Endodermal cell (in vitro differentiated cells): ENCODE measurements around the gene TMEM108. TPM values are rescaled to one million over a fixed set of nuclear protein-coding genes. Genes with fewer than 3 reads are reported as not detected.

ENCODE experiments used
- DNase-seq: peaks from one replicate; pipeline ENCODE4 v3.0.0-alpha.2; 2017
- H3K27ac ChIP-seq: 2 replicates; pipeline ENCODE4 v1.5.1; 2013; ENCODE audit warnings: mild to moderate bottlenecking, low read depth, low read length, moderate library complexity
- H3K27me3 ChIP-seq: 2 replicates; pipeline ENCODE4 v1.6.1; 2013; ENCODE audit warnings: mild to moderate bottlenecking, low read length, moderate library complexity; ENCODE audit not compliant: insufficient read depth, control insufficient read depth, poor library complexity, severe bottlenecking
- H3K36me3 ChIP-seq: 2 replicates; pipeline ENCODE4 v1.7.0; 2013; ENCODE audit warnings: mild to moderate bottlenecking, low read length, moderate library complexity; ENCODE audit not compliant: control insufficient read depth, insufficient read depth
- H3K4me1 ChIP-seq: one replicate; pipeline ENCODE4 v1.7.0; 2013; ENCODE audit warnings: low read length; ENCODE audit not compliant: control insufficient read depth, insufficient read depth
- H3K4me3 ChIP-seq: 2 replicates; pipeline ENCODE4 v1.5.1; 2013; ENCODE audit warnings: mild to moderate bottlenecking, low read length, moderate library complexity
- H3K9ac ChIP-seq: 2 replicates; pipeline ENCODE4 v1.6.1; 2013; ENCODE audit warnings: mild to moderate bottlenecking, low read length, moderate library complexity; ENCODE audit not compliant: poor library complexity, severe bottlenecking; ENCODE audit errors: extremely low read depth
- H3K9me3 ChIP-seq: 2 replicates; pipeline ENCODE4 v1.6.1; 2013; ENCODE audit warnings: mild to moderate bottlenecking, low read length, moderate library complexity; ENCODE audit not compliant: control insufficient read depth
- H3K27ac Mint-ChIP-seq: 2 replicates; pipeline ENCODE4 v1.8.0; 2020; ENCODE audit warnings: mixed read lengths
- H3K27me3 Mint-ChIP-seq: 2 replicates; pipeline ENCODE4 v1.8.0; 2021; ENCODE audit warnings: mild to moderate bottlenecking, mixed read lengths; ENCODE audit not compliant: insufficient read depth
- H3K36me3 Mint-ChIP-seq: 2 replicates; pipeline ENCODE4 v1.8.0; 2020; ENCODE audit warnings: low read depth, mixed read lengths
- H3K4me1 Mint-ChIP-seq: 2 replicates; pipeline ENCODE4 v1.8.0; 2020; ENCODE audit warnings: mixed read lengths
- H3K4me3 Mint-ChIP-seq: 2 replicates; pipeline ENCODE4 v1.8.0; 2020; ENCODE audit warnings: mild to moderate bottlenecking, moderate library complexity, mixed read lengths
- H3K9me3 Mint-ChIP-seq: 2 replicates; pipeline ENCODE4 v1.8.0; 2020; ENCODE audit warnings: mild to moderate bottlenecking, mixed read lengths
- WGBS, 2 experiments: methylation state at CpG; one replicate each; pipeline versions ENCODE4 v1.1.5 to v1.1.7; 2013; ENCODE audit warnings: missing lambda C conversion rate in 2 of 2, mixed read lengths in 1 of 2; ENCODE audit not compliant: insufficient coverage in 1 of 2, insufficient read length in 1 of 2; 5-methylcytosine and 5-hydroxymethylcytosine counted together
- total RNA-seq, 2 donors: library from RNA; stranded (reverse); fragmentation: NEBNext Ultra II Directional in 1 of 2; extraction: Animal tissue kit (Norgen Biotek cat#: 25700) in 1 of 2; gene quantifications; 2 replicates in 1 of 2; 3 replicates in 1 of 2; pipeline ENCODE4 v1.2.1, GENCODE V29; 2021
- TF ChIP-seq, protein P1 (sequence below): fragments of 200-600 bp; sonication (generic); conservative IDR thresholded peaks from 2 replicates; pipeline ENCODE4 v1.5.0; 2021; ENCODE audit warnings: antibody characterized with exemption, mild to moderate bottlenecking

Gene TMEM108
- total RNA-seq, 2 donors from 2014 or later, result 4.8 to 7.9 TPM

- DNase-seq, result no peak
- Mint-ChIP-seq H3K4me1 (peaks cover 5% of the 10 kb centered on the region), H3K27ac (no peak overlapping the region), H3K36me3 (no peaks in the 10 kb centered on the region), H3K9me3 (no peaks in the 10 kb centered on the region), H3K27me3 (no peaks in the 10 kb centered on the region), H3K4me3 (no peak overlapping the region)
- Histone ChIP-seq H3K4me3 (no peak overlapping the region), H3K9me3 (no peaks in the 10 kb centered on the region), H3K4me1 (peaks cover 3% of the 10 kb centered on the region), H3K36me3 (no peaks in the 10 kb centered on the region), H3K27me3 (no peaks in the 10 kb centered on the region), H3K27ac (no peak overlapping the region), H3K9ac (no peak overlapping the region)
- TF ChIP-seq, protein P1, sequence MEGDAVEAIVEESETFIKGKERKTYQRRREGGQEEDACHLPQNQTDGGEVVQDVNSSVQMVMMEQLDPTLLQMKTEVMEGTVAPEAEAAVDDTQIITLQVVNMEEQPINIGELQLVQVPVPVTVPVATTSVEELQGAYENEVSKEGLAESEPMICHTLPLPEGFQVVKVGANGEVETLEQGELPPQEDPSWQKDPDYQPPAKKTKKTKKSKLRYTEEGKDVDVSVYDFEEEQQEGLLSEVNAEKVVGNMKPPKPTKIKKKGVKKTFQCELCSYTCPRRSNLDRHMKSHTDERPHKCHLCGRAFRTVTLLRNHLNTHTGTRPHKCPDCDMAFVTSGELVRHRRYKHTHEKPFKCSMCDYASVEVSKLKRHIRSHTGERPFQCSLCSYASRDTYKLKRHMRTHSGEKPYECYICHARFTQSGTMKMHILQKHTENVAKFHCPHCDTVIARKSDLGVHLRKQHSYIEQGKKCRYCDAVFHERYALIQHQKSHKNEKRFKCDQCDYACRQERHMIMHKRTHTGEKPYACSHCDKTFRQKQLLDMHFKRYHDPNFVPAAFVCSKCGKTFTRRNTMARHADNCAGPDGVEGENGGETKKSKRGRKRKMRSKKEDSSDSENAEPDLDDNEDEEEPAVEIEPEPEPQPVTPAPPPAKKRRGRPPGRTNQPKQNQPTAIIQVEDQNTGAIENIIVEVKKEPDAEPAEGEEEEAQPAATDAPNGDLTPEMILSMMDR, result no peak
Observed at GRCh38 chr3:133246773-133247172, 208.6 kb downstream of the TMEM108 start.

DNA sequence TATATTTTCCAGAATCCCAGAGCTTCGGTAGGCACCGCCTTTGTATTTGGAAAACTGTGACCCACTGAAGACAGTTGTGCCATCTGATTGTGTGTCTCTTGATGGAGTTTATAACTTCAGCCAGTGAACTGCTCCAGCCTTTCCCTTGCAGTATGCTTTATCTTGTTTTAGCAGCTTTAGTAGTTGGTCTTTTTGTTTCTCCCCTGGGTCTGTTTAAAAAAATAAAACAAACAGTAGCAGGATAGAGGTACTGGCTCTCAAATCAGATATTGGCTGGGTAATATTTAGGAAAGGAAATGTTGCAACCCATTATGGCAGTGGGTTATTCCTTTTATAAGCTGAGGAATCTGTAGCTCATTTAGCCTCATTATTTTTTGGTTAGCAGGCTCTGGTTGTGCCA, 210.2 kb downstream of the TMEM108 start:
- no peaks in the 10 kb centered on the region for H3K36me3 ChIP-seq
- H3K27ac Mint-ChIP-seq, result no peak overlapping the region
- 87 to 100% methylated on average over 2 of the region's 2 CpGs for WGBS, 2 experiments
- H3K9me3 ChIP-seq, result no peaks in the 10 kb centered on the region
- H3K4me3 Mint-ChIP-seq, result no peak overlapping the region
- H3K4me1 ChIP-seq, result peaks cover 3% of the 10 kb centered on the region
- no peak overlapping the region for H3K9ac ChIP-seq
- no peak for DNase-seq
- H3K4me1 Mint-ChIP-seq, result peaks cover 5% of the 10 kb centered on the region
- H3K36me3 Mint-ChIP-seq, result no peaks in the 10 kb centered on the region
- no peaks in the 10 kb centered on the region for H3K9me3 Mint-ChIP-seq
- H3K27me3 Mint-ChIP-seq, result no peaks in the 10 kb centered on the region
- TF ChIP-seq, protein P1, result no peak
- no peaks in the 10 kb centered on the region for H3K27me3 ChIP-seq
- no peak overlapping the region for H3K27ac ChIP-seq
- no peak overlapping the region for H3K4me3 ChIP-seq

GRCh38 chr3:133249490-133249889, 211.3 kb downstream of the TMEM108 start:
- H3K4me1 Mint-ChIP-seq, result peaks cover 5% of the 10 kb centered on the region
- Histone ChIP-seq H3K9me3 (no peaks in the 10 kb centered on the region), H3K4me1 (peaks cover 3% of the 10 kb centered on the region), H3K9ac (no peak overlapping the region), H3K4me3 (no peak overlapping the region), H3K27ac (no peak overlapping the region), H3K36me3 (no peaks in the 10 kb centered on the region), H3K27me3 (no peaks in the 10 kb centered on the region)
- no peak overlapping the region for H3K4me3 Mint-ChIP-seq
- no peaks in the 10 kb centered on the region for H3K27me3 Mint-ChIP-seq
- H3K27ac Mint-ChIP-seq, result no peak overlapping the region
- TF ChIP-seq, protein P1, result no peak
- no peaks in the 10 kb centered on the region for H3K9me3 Mint-ChIP-seq
- no peak for DNase-seq
- no peaks in the 10 kb centered on the region for H3K36me3 Mint-ChIP-seq
- WGBS, 2 experiments, result 100% methylated on average over 1 of the region's 2 CpGs; no CpG with 5 or more reads in 1 of the 2 experiments
